ENCODE data around the gene ALDH7A1.

ALDH7A1 gene

GRCh38 chr5:126481243-126481642 lies 113.8 kb downstream of the ALDH7A1 start:
- no peaks in the 10 kb centered on the region for H3K36me3 ChIP-seq
- no peaks in the 10 kb centered on the region for H3K27me3 ChIP-seq (ENCODE audit: insufficient read depth, low read depth, severe bottlenecking)
- no peaks in the 10 kb centered on the region for H3K9me3 ChIP-seq (ENCODE audit: severe bottlenecking)
- TF ChIP-seq CTCF (IDR thresholded peaks at IDR 0.05; ENCODE audit: low read depth, low read length), result no peak
- DNase-seq, result no peak
- no peak overlapping the region for H3K27ac ChIP-seq
- no peak overlapping the region for H3K4me3 ChIP-seq (ENCODE audit: low read depth, low read length)
